Measurements from ENCODE around the gene COL11A2. TPM values are rescaled to one million over a fixed set of nuclear protein-coding genes. Genes with fewer than 3 reads are reported as not detected.

The COL11A2 gene
- polyA plus RNA-seq, 1 donor from 2014 or later, result 9.8 TPM

- TF ChIP-seq CTCF (IDR thresholded peaks at IDR 0.05; ENCODE audit: poor library complexity, severe bottlenecking) (no peak), EP300 (conservative IDR thresholded peaks at IDR 0.05; ENCODE audit: poor library complexity, severe bottlenecking) (no peak), REST (IDR thresholded peaks at IDR 0.05; ENCODE audit: borderline replicate concordance) (no peak), RAD21 (conservative IDR thresholded peaks at IDR 0.05) (no peak), MXI1 (conservative IDR thresholded peaks at IDR 0.05; ENCODE audit: poor library complexity, severe bottlenecking) (no peak), EZH2 (IDR thresholded peaks at IDR 0.05; ENCODE audit: borderline replicate concordance, insufficient read depth, low read length, poor library complexity, severe bottlenecking) (no peak), TAF1 (IDR thresholded peaks at IDR 0.05; ENCODE audit: low read depth) (no peak), POLR2AphosphoS5 (IDR thresholded peaks at IDR 0.05) (no peak)
- no peak overlapping the region for H3K27ac ChIP-seq (ENCODE audit: low read length)
- no peaks in the 10 kb centered on the region for H3K79me2 ChIP-seq (replicated peaks; ENCODE audit: insufficient read depth, low read length)
- no peaks in the 10 kb centered on the region for H3K9me2 ChIP-seq (ENCODE audit: insufficient read depth, low read length)
- H3K9ac ChIP-seq (ENCODE audit: low read length), result no peak overlapping the region
- H3K9me3 ChIP-seq (ENCODE audit: low read length), result no peaks in the 10 kb centered on the region
- peaks cover 3% of the 10 kb centered on the region for H3K27me3 ChIP-seq (ENCODE audit: insufficient read depth, low read depth, low read length)
- H3F3A ChIP-seq (ENCODE audit: insufficient read depth, low read length, poor library complexity, severe bottlenecking), result no peaks in the 10 kb centered on the region
- H3K36me3 ChIP-seq (ENCODE audit: insufficient read depth, low read length), result no peaks in the 10 kb centered on the region
- no peaks in the 10 kb centered on the region for H4K20me1 ChIP-seq (ENCODE audit: insufficient read depth)
- H2AFZ ChIP-seq (ENCODE audit: low read depth, low read length), result no peak overlapping the region
- H3K4me2 ChIP-seq (ENCODE audit: low read length), result no peak overlapping the region
- no peak overlapping the region for H3K4me3 ChIP-seq (ENCODE audit: low read length)
Measured at GRCh38 chr6:33166811-33167210, 25.5 kb downstream of the COL11A2 start.

GRCh38 chr6:33166363-33166762 is 25.9 kb downstream of the COL11A2 start:
- Histone ChIP-seq H3K4me3 (ENCODE audit: low read length) (no peak overlapping the region), H3K9me2 (ENCODE audit: insufficient read depth, low read length) (no peaks in the 10 kb centered on the region), H2AFZ (ENCODE audit: low read depth, low read length) (no peak overlapping the region), H3F3A (ENCODE audit: insufficient read depth, low read length, poor library complexity, severe bottlenecking) (no peaks in the 10 kb centered on the region), H3K79me2 (replicated peaks; ENCODE audit: insufficient read depth, low read length) (no peaks in the 10 kb centered on the region), H3K36me3 (ENCODE audit: insufficient read depth, low read length) (no peaks in the 10 kb centered on the region), H3K9ac (ENCODE audit: low read length) (no peak overlapping the region), H4K20me1 (ENCODE audit: insufficient read depth) (no peaks in the 10 kb centered on the region), H3K27me3 (ENCODE audit: insufficient read depth, low read depth, low read length) (peaks cover 7% of the 10 kb centered on the region), H3K9me3 (ENCODE audit: low read length) (no peaks in the 10 kb centered on the region), H3K4me2 (ENCODE audit: low read length) (no peak overlapping the region), H3K27ac (ENCODE audit: low read length) (no peak overlapping the region)
- TF ChIP-seq CTCF (IDR thresholded peaks at IDR 0.05; ENCODE audit: poor library complexity, severe bottlenecking), result no peak
